Activated CD4-positive, alpha-beta T cell treated with anti-CD3 and anti-CD28 coated beads, Interleukin-2, amount 50 U/mL, for 4 hours (primary cell): Measurements from ENCODE around the gene HIRIP3.
A peak's percentile ranks its signal among the peaks of the same experiment; 100 is the strongest.
"Not testable (repeated sequence)": the region's sequence is repeated elsewhere in the genome, so short reads cannot be mapped to it uniquely, and the experiment has no call there.

Source experiments
- DNase-seq, 2 experiments: peaks; one replicate each; pipeline ENCODE4 v3.0.0-alpha.2; 2020

The HIRIP3 gene

DNA sequence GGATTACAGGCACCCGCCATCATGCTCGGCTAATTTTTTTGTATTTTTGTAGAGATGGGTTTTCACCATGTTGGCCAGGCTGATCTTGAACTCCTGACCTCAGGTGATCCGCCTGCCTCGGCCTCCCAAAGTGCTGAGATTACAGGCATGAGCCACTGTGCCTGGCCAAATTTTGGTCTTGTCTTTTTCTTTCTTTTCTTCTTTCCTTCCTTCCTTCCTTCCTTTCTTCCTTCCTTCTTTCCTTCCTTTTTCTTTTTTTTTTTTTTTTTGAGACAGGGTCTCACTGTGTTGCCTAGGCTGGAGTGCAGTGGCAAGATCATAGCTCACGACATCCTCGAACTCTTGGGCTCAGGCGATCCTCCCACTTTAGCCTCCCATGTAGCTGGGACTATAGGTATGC is 20.0 kb upstream of the HIRIP3 start:
- not testable (repeated sequence) for DNase-seq

GRCh38 chr16:30012598-30012997 is 17.2 kb upstream of the HIRIP3 start:
- not testable (repeated sequence) for DNase-seq

DNA sequence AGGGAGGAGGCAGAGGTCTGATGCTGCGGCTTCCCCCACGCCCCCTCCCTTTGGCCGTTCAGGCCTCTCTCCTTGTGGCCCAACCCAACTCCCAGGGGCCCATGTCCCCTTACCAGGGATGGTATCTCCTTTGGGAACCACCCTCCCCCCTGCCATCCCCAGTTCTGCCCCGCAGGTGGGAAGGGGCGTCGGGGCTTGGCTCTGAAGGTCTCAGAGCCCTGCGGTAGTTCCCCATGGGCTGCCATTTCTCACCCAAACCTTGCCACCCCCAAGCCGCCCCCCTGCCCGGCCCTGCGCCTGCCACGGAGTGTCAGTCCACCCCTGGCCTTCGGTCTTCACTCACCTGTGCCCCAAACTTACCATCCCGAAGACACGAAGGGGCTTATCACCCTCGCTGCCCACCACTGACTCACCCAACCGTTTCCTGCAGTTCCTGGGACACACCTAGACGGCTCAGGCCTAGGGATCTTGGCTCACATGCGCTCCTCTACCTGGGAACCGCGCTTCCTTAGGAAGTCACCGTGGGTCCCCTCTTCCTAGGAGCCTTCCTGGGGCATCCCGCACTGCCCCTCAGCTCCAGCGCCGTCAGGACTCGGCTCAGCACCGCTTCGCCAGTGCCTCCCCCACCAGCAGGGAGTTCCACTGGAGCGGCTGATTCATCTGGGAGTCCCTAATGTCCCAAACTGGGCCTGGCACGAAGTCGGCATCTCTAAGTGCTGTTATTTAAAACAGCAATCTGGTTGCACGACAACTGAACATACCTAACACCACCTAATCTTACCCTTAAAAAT is 16.5 kb upstream of the HIRIP3 start:
- DNase-seq, result no peak

DNA sequence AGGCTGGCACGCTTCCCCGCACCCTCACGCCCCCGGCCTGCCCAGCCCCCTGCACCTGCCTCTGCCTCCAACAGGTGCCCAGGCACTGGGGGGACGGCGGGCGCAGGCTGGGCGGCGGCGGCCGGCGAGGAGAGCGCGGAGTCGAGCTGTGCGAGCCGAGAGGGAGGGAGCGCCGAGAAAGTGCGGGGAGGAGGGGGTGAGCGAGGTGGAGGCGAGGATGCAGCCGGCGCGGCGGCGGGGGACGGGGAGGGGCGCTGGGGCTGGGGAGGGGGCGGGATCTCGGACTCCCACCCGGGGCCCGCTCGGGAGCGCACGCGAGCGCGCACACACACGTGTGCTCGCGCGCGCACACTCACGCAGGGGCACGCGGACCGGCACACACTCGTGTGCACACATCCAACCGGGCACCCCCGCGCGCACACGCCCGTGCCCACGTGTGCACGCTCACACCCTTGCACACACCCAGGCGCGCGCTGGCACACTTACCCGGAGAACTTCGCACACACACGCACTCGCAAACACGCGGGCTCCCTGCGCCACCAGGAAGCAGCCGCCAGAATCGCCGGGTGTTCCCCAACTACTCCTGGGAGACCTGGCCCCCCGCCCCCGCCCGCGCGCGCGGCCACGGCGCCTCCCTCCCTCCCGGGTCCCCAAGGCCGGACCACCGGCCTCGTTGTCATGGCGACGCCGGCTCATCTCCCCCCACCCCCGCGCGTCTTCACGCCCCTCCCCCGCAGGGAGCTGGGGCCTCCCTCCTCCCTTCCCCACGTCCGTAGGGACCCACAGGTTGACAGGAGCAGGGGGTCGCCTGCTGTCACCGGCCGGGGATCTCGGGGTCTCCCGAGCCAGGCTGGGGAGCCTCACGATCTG is 15.7 kb upstream of the HIRIP3 start, which contains the start of gene DOC2A:
Gene DOC2A, minus strand, starts transcription at position 184 of the 870 bp plus-strand sequence. CDS start 805 bp downstream, outside the sequence.
- DNase-seq, result peak; percentile 22 to 23

DNA sequence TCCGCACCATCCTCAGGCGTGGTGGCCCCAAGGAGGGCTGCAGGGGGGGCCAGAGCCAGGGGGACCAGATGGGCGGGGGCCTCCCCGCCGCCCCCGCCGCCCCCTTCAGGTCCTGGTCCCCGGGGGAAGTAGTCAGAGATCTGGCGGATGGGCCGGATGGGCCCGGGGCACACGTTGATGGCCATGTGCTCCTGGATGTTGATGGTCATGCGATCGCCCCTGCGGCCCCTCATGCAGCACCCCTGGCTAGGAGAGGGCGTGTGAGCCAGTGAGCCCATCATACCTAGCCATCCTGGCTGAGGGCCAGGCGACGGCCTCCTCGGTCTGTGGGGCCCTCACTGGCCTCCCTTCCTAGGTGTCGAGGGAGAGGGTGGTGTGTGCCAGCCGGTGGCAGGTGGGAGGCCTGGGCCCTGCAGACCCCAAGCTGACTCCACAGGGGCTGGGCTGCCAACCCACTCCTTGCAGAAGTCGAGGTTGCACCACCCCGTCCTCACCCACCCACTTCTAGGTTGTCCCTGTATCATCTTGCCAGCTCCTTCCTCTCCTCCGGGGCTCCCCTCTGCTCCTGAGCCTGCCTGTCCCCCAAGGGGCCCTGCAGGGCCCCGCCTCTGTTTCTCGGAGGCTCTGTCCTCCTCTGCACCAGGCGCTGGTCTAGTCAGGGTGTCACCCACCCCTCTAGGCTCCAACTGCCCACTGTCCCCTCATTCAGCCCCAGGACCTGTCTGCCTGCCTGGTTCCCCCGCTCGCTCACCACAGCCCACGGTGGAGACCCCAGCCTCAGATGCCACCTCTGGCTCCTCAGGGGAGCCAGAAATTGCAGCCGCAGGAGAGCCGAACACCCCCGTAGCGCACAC is 14.8 kb upstream of the HIRIP3 start:
- DNase-seq, result no peak

DNA sequence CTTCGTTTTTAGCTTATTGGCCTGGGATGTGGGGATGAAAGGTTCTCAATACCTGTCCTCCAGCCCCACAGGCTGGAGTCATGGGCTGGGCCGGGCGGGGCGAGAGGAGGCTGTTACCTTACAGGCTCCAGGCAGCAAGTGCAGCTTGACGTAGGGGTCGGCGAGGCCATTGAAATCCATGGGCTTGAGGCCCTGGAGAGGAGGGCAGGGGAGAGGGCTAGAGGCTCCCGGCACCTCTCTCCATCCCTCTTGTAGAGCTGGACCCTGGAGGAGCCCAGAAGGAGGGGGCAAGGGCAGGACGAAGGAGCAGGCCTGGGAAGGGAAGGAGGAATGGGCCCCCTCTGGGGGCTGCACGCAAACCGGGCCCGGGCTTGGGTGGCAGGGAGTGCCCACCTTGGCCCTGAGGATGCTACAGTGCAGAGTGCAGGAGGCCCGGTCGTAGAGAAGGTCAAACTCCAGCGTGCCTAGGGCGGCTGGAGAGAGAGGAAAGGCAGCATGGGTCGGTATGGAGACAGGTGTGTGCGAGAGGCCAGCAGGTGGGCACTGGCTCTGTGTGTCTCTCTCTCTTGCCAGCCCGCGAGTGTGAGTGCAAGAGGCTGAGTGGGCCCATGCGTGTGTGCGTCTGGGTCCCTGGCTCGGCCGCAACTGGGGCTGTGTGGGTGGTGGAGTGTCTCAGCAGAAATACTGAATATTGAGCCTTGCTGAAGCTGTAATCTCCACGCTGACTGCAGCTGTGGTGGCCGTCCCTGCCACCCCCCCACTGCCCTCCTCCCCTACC is 13.9 kb upstream of the HIRIP3 start:
- DNase-seq, result no peak

GRCh38 chr16:30007378-30007895 is 12.0 kb upstream of the HIRIP3 start:
- DNase-seq, result no peak

- no peak for DNase-seq
Observed at GRCh38 chr16:30006659-30007377, 11.4 kb upstream of the HIRIP3 start.

DNA sequence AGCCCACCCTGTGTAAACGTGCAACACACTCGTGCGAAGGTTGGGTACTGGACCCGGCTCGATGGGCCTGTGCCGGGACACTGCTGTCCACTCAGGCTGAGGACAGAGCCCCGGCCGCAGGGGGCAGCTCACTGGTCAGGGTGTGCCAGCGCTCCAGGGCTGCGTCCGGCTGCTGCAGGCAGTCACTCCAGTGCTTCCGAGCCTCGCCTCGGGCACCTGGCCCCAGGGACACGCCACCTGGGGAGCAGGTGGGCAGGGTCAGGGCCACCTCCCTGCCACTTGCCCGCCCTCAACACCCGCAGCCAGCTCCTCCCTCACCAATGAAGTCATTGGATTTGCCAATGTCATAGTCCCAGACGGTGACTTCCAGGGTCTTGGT is 10.7 kb upstream of the HIRIP3 start:
- DNase-seq, result no peak

DNA sequence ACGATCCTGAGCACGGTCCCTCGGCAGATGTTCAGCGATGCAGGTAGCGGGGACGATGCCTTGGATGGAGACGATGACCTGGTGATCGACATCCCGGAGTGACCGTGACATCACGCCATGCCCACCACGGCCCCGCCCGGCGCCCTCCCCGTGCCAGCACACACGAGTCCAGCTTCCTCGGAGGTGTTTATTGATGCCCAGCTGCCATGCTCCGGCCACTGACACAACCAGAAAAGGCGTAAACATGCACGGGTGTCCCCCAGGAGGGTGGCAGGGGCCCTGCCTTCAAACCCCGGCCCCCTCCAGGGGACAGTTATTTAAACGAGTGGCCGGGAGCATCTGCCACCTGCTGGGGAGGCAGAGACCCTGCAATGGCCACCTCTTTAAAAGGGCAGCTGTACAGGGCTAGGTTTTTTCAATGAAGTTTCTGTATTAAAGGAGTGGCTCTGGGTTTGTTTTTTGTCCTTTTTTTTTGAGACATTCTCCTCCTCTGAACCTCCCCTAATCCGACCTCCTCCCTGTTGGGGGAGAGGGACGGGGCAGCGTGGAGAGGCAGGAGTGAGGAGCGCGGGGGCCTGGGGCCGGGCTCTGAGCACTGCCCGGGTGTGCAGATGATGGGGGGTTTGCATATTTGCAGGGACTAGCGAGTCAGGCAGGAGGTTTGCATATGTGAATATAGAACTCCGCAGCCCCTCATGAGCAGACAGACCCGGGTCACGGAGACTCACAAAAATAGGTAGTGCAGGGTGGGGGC is 10.1 kb upstream of the HIRIP3 start:
- peak in 1 of 2 experiments; percentile 44 for DNase-seq

DNA sequence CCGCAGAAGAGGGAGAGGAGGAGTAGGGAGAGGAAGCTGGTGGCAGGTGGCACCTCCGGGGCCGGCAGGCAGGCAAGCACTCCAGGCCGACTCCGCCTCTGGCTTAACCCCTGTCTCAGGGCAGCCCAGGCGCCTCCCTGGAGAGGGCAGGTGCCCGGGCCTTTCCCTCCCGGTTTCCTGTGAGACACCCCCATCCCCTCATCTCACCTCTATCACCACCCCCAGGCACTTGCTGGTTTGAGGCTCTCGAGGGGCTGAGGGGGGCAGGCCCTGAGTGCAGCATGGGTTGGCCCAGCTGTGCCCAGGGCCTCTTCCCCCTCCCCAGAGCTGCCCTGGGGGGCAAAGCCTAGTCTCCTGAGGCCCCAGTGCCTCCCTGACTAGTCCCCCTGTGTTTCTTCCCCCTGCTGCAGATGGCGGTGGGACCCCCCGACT is 9.4 kb upstream of the HIRIP3 start:
- DNase-seq, result no peak

DNA sequence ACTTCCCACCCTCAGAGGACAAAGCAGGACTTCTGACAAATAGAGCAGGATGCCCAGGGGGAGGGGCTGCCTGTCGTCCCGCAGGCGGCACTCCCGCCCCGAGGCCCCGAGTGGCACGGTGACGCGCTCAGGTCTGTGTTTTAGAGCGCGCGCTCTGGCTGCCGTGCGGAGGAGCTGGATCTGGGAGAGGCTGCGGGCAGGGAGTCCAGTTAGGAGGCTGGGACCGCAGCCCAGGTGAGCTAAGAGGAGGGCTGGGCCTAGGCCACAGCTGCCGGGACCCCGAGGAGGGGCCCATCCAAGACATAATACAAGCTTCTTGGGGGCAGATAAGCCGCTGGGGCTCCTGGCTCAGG is 9.0 kb upstream of the HIRIP3 start:
- no peak for DNase-seq

DNA sequence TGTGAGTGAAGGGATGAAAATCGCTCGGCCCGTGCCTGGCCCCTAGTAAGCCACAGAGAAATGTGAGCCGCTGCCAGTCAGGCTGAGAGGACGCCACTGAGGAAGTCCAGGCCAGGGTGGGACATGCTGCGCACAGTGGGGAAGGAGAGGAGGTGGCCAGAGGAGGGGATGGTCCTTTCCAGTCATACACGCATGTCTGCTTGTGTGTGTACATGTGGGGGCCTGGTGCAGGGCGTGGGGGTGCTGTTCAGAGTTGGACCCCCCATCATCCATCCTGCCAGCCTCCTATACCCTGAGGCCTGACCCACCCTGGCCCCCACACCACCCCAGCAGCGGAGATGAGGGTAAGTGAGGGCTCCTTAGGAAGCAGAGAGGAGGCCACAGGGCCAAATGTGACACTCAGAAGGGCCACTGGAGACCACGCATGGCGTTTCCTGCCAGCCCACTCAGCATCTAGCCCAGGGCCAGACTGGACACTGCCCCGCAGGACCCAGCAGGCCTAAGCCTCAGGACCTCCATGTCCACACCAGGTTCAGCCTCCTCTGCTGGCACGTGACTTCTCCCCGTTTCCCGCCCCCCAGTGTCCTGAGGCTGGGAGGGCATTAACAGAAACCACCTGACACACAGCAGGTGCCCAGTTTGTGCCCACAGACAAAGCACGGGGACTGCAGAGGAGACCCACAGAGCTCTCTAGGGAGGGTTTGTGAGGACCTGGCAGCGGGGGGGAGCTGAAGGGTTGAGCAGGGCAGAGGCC is 8.4 kb upstream of the HIRIP3 start:
- DNase-seq, result no peak

GRCh38 chr16:30002614-30003346 is 7.4 kb upstream of the HIRIP3 start:
- DNase-seq, result no peak

GRCh38 chr16:30000735-30001631 is 5.6 kb upstream of the HIRIP3 start:
- DNase-seq, result no peak

GRCh38 chr16:29999605-30000004 is 4.2 kb upstream of the HIRIP3 start:
- DNase-seq, result no peak

- DNase-seq, result no peak
Observed at GRCh38 chr16:29996766-29997250, 1.4 kb upstream of the HIRIP3 start.
